SK-N-SH treated with all-trans-retinoic acid at 6 μM for 48 hours (cell line): Measurements from ENCODE around the gene IL23R.

Experiments used
- ATAC-seq: fragments of 200-7000 bp; cut with Tn5 transposase; 3 replicates; pipeline ENCODE4 v1.9.1; 2020; ENCODE audit warnings: mild to moderate bottlenecking, moderate library complexity
- ARNTL ChIP-seq: fragments of 450-650 bp; formaldehyde crosslinking; IDR thresholded peaks from 2 replicates; pipeline ENCODE4 v1.5.0; 2020; ENCODE audit warnings: low read depth, mild to moderate bottlenecking, moderate library complexity, borderline replicate concordance
- CREB5 ChIP-seq: fragments of 250-450 bp; sonication (Bioruptor Pico); IDR thresholded peaks from 2 replicates; pipeline ENCODE4 v1.5.1; 2020; ENCODE audit warnings: low read depth, mild to moderate bottlenecking, moderate library complexity
- CSDC2 ChIP-seq: fragments of 250-450 bp; sonication (Bioruptor Pico); IDR thresholded peaks from 2 replicates; pipeline ENCODE4 v1.5.0; 2020; ENCODE audit warnings: mild to moderate bottlenecking, moderate library complexity
- CSRNP3 ChIP-seq: fragments of 250-450 bp; sonication (Bioruptor Pico); IDR thresholded peaks from 2 replicates; pipeline ENCODE4 v1.5.1; 2021; ENCODE audit warnings: mild to moderate bottlenecking, moderate library complexity
- ESRRG ChIP-seq: fragments of 250-450 bp; sonication (Bioruptor Pico); IDR thresholded peaks from 2 replicates; pipeline ENCODE4 v1.6.1; 2021; ENCODE audit warnings: mild to moderate bottlenecking
- GLIS3 ChIP-seq: fragments of 250-450 bp; sonication (Bioruptor Pico); IDR thresholded peaks from 2 replicates; pipeline ENCODE4 v1.5.0; 2020; ENCODE audit warnings: mild to moderate bottlenecking, moderate library complexity
- ISL1 ChIP-seq: fragments of 250-450 bp; sonication (Bioruptor Pico); IDR thresholded peaks from 2 replicates; pipeline ENCODE4 v2.1.2; 2022; ENCODE audit warnings: mild to moderate bottlenecking, moderate library complexity
- OSR1 ChIP-seq: fragments of 250-450 bp; sonication (Bioruptor Pico); IDR thresholded peaks from 2 replicates; pipeline ENCODE4 v1.8.0; 2022; ENCODE audit warnings: moderate library complexity, mild to moderate bottlenecking, inconsistent platforms
- PATZ1 ChIP-seq: fragments of 250-450 bp; sonication (Bioruptor Pico); IDR thresholded peaks from 2 replicates; pipeline ENCODE4 v1.8.0; 2020; ENCODE audit warnings: mild to moderate bottlenecking, moderate library complexity, borderline replicate concordance
- PPARA ChIP-seq: fragments of 250-450 bp; sonication (Bioruptor Pico); IDR thresholded peaks from 2 replicates; pipeline ENCODE4 v1.5.0; 2020; ENCODE audit warnings: mild to moderate bottlenecking, borderline replicate concordance
- RARB ChIP-seq: fragments of 250-450 bp; sonication (Bioruptor Pico); IDR thresholded peaks from 2 replicates; pipeline ENCODE4 v1.8.0; 2021; ENCODE audit warnings: mild to moderate bottlenecking, moderate library complexity
- SNAI2 ChIP-seq: fragments of 250-450 bp; sonication (Bioruptor Pico); IDR thresholded peaks from 2 replicates; pipeline ENCODE4 v1.5.0; 2020; ENCODE audit warnings: mild to moderate bottlenecking, moderate library complexity
- TCF4 ChIP-seq: fragments of 250-450 bp; sonication (Bioruptor Pico); IDR thresholded peaks from 2 replicates; pipeline ENCODE4 v1.8.0; 2021; ENCODE audit warnings: mild to moderate bottlenecking, moderate library complexity, borderline replicate concordance
- TOX ChIP-seq: fragments of 250-450 bp; sonication (Bioruptor Pico); IDR thresholded peaks from 2 replicates; pipeline ENCODE4 v1.8.0; 2021; ENCODE audit warnings: mild to moderate bottlenecking, moderate library complexity, borderline replicate concordance
- ZC3H10 ChIP-seq: fragments of 250-450 bp; sonication (Bioruptor Pico); IDR thresholded peaks from 2 replicates; pipeline ENCODE4 v1.5.1; 2021; ENCODE audit warnings: mild to moderate bottlenecking, moderate library complexity
- ZFP3 ChIP-seq: fragments of 250-450 bp; sonication (Bioruptor Pico); IDR thresholded peaks from 2 replicates; pipeline ENCODE4 v1.5.0; 2020; ENCODE audit warnings: mild to moderate bottlenecking, moderate library complexity
- ZFP30 ChIP-seq: fragments of 450-650 bp; formaldehyde crosslinking; IDR thresholded peaks from 2 replicates; pipeline ENCODE4 v1.5.0; 2022; ENCODE audit warnings: mild to moderate bottlenecking, moderate library complexity
- ZNF565 ChIP-seq: fragments of 450-650 bp; formaldehyde crosslinking; conservative IDR thresholded peaks from 2 replicates; pipeline ENCODE4 v1.5.0; 2020; ENCODE audit warnings: low read depth, mild to moderate bottlenecking, moderate library complexity
- TF ChIP-seq, protein P1 (sequence below): fragments of 250-450 bp; sonication (Bioruptor Pico); IDR thresholded peaks from 2 replicates; pipeline ENCODE4 v1.5.0; 2020; ENCODE audit warnings: mild to moderate bottlenecking, moderate library complexity
- TF ChIP-seq, protein P2 (sequence below): fragments of 250-450 bp; sonication (Bioruptor Pico); IDR thresholded peaks from 2 replicates; pipeline ENCODE4 v1.8.0; 2021; ENCODE audit warnings: low read depth, mild to moderate bottlenecking, moderate library complexity, borderline replicate concordance

IL23R gene

DNA sequence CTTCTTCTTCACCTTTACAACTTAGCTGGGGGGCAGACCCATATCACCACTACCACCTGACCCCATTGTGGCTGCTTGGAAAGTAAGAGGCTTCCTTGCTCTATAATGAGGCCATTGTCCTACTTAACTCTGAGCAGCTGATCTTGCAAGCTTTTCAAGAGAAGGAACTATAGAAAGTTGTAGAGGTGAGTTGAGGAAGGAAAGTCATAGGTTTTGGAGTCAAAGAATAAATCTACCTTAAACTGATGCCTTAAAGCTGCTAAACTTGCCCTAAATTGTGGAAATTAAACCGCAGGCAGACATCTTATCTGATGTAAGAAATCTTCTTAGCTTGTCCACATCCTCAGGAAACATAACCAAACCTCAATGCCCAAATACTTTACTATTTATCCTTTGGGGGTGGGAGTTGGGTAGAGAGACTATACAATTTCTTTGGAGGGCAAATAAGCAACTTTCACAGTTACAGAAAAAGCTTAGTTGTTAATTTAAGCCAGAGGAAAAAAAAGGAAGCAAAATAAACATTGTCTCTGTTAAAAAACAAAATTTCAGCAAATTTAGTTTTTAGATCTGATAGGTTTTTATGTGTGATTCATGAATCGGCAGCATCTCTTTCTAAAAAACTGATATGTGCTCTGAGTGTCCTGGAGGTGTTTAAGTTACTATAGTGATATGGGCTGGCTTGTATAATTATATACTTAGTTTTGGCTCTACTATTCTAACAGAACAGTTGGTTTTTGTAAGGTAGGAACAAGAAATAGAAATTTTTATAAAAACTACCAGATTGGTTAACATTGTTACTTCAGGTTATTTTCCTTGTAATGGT is 4.7 kb downstream of the IL23R start:
- no peak for ATAC-seq
- TF ChIP-seq GLIS3 (CRISPR knock-in tag): no peak
- no peak for TF ChIP-seq SNAI2 (CRISPR knock-in tag)
- TF ChIP-seq, protein P1, sequence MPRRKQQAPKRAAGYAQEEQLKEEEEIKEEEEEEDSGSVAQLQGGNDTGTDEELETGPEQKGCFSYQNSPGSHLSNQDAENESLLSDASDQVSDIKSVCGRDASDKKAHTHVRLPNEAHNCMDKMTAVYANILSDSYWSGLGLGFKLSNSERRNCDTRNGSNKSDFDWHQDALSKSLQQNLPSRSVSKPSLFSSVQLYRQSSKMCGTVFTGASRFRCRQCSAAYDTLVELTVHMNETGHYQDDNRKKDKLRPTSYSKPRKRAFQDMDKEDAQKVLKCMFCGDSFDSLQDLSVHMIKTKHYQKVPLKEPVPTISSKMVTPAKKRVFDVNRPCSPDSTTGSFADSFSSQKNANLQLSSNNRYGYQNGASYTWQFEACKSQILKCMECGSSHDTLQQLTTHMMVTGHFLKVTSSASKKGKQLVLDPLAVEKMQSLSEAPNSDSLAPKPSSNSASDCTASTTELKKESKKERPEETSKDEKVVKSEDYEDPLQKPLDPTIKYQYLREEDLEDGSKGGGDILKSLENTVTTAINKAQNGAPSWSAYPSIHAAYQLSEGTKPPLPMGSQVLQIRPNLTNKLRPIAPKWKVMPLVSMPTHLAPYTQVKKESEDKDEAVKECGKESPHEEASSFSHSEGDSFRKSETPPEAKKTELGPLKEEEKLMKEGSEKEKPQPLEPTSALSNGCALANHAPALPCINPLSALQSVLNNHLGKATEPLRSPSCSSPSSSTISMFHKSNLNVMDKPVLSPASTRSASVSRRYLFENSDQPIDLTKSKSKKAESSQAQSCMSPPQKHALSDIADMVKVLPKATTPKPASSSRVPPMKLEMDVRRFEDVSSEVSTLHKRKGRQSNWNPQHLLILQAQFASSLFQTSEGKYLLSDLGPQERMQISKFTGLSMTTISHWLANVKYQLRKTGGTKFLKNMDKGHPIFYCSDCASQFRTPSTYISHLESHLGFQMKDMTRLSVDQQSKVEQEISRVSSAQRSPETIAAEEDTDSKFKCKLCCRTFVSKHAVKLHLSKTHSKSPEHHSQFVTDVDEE (CRISPR knock-in tag): no peak
- no peak for TF ChIP-seq ZC3H10 (CRISPR knock-in tag)
- no peak for TF ChIP-seq TOX (CRISPR knock-in tag)
- no peak for TF ChIP-seq CREB5 (CRISPR knock-in tag)

DNA sequence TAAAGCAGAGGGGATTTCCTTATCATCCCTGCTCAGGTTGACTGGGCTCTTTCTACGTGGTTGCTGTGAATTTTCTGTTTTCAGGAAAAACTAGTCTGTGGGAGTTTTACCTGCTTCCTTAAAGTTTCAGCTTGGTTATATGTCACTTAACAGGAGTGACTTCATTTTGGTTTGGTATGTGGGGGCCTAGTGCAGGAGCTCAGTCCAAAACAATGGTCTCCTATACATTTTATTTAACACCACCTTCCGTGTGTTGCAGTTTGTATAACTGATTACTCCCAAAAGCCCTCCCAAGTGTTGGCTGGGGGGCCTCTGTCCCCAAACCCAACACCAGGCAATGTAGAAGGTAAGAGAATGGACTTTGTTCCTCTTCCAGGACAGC is 5.3 kb downstream of the IL23R start:
- no peak for ATAC-seq
- TF ChIP-seq ARNTL (CRISPR knock-in tag) (no peak), ESRRG (CRISPR knock-in tag) (no peak), CSRNP3 (CRISPR knock-in tag) (no peak), ZNF565 (CRISPR knock-in tag) (no peak), ISL1 (no peak), RARB (CRISPR knock-in tag) (no peak), TCF4 (CRISPR knock-in tag) (no peak), PPARA (CRISPR knock-in tag) (no peak), ZFP30 (CRISPR knock-in tag) (no peak), OSR1 (CRISPR knock-in tag) (no peak), PATZ1 (CRISPR knock-in tag) (no peak), CSDC2 (CRISPR knock-in tag) (no peak), TOX (CRISPR knock-in tag) (no peak), GLIS3 (CRISPR knock-in tag) (no peak), ZFP3 (CRISPR knock-in tag) (no peak)
- TF ChIP-seq, protein P1 (CRISPR knock-in tag): no peak
- TF ChIP-seq, protein P2, sequence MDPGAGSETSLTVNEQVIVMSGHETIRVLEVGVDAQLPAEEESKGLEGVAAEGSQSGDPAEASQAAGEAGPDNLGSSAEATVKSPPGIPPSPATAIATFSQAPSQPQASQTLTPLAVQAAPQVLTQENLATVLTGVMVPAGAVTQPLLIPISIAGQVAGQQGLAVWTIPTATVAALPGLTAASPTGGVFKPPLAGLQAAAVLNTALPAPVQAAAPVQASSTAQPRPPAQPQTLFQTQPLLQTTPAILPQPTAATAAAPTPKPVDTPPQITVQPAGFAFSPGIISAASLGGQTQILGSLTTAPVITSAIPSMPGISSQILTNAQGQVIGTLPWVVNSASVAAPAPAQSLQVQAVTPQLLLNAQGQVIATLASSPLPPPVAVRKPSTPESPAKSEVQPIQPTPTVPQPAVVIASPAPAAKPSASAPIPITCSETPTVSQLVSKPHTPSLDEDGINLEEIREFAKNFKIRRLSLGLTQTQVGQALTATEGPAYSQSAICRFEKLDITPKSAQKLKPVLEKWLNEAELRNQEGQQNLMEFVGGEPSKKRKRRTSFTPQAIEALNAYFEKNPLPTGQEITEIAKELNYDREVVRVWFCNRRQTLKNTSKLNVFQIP (CRISPR knock-in tag): no peak
- TF ChIP-seq, all 23 proteins: peak for 0
